PC-3 (cell line): ENCODE data around the gene SLC25A52. TPM values are rescaled to one million over a fixed set of nuclear protein-coding genes. Genes with fewer than 3 reads are reported as not detected.

Experiments
- ATAC-seq: fragments of 200-7000 bp; cut with Tn5 transposase; 2 replicates; pipeline ENCODE4 v1.9.1; 2020; ENCODE audit warnings: mild to moderate bottlenecking, moderate library complexity
- BruUV-seq: library from RNA; stranded (reverse); fragments of 400-500 nt; replicated peaks from 2 replicates; lab custom pipeline; 2021; lab: Mats Ljungman, UMichigan
- CTCF ChIA-PET: fragments of 300-600 bp; sonication (Branson Sonifier 250); formaldehyde crosslinking; loops from one replicate; lab custom pipeline; 2022; ENCODE audit warnings: antibody characterized with exemption; lab: Charles Lee
- POLR2A ChIA-PET: fragments of 300-600 bp; sonication (Branson Sonifier 250); formaldehyde crosslinking; loops from one replicate; lab custom pipeline; 2022; ENCODE audit warnings: antibody characterized with exemption; ENCODE audit not compliant: unreplicated experiment; lab: Charles Lee
- DNase-seq: peaks from one replicate; pipeline ENCODE4 v3.0.0-alpha.2; 2015
- H2AFZ ChIP-seq: fragments of 300-600 bp; sonication (generic); 2 replicates; pipeline ENCODE4 v1.6.0; 2016; ENCODE audit warnings: antibody characterized with exemption, low read length
- H3F3A ChIP-seq: fragments of 300-600 bp; sonication (generic); one replicate; pipeline ENCODE4 v1.6.0; 2017; ENCODE audit warnings: antibody characterized with exemption, low read length, control low read depth, mild to moderate bottlenecking; ENCODE audit not compliant: unreplicated experiment
- H3K27ac ChIP-seq: fragments of 300-600 bp; sonication (generic); 2 replicates; pipeline ENCODE4 v1.5.1; 2016; ENCODE audit warnings: mild to moderate bottlenecking, low read length
- H3K27me3 ChIP-seq: fragments of 300-600 bp; sonication (generic); 2 replicates; pipeline ENCODE4 v1.6.1; 2016; ENCODE audit warnings: low read length, mixed read lengths
- H3K36me3 ChIP-seq: fragments of 300-600 bp; sonication (generic); 2 replicates; pipeline ENCODE4 v1.6.1; 2016; ENCODE audit warnings: low read depth, mixed run types, low read length, mixed read lengths
- H3K4me1 ChIP-seq: fragments of 300-600 bp; sonication (generic); 2 replicates; pipeline ENCODE4 v1.5.1; 2016; ENCODE audit warnings: low read length; ENCODE audit not compliant: insufficient read depth
- H3K4me2 ChIP-seq: fragments of 300-600 bp; sonication (generic); 2 replicates; pipeline ENCODE4 v1.6.0; 2016; ENCODE audit warnings: low read length
- H3K4me3 ChIP-seq: fragments of 300-600 bp; sonication (generic); 2 replicates; pipeline ENCODE4 v1.5.1; 2016; ENCODE audit warnings: mild to moderate bottlenecking, low read length, mixed read lengths
- H3K79me2 ChIP-seq: fragments of 300-600 bp; sonication (generic); 2 replicates; pipeline ENCODE4 v1.6.1; 2017; ENCODE audit warnings: low read length, mixed read lengths
- H3K9ac ChIP-seq: fragments of 300-600 bp; sonication (generic); 2 replicates; pipeline ENCODE4 v1.6.0; 2016; ENCODE audit warnings: mild to moderate bottlenecking, low read length
- H3K9me2 ChIP-seq: fragments of 300-600 bp; sonication (generic); replicated peaks from 2 replicates; pipeline ENCODE4 v1.6.1; 2016; ENCODE audit warnings: mixed run types, low read length, mixed read lengths
- H3K9me3 ChIP-seq: fragments of 300-600 bp; sonication (generic); 2 replicates; pipeline ENCODE4 v1.6.1; 2016; ENCODE audit warnings: low read length, mixed read lengths
- H4K20me1 ChIP-seq: fragments of 300-600 bp; sonication (generic); 2 replicates; pipeline ENCODE4 v1.6.1; 2016; ENCODE audit warnings: low read length, mixed read lengths
- EZH2 ChIP-seq: fragments of 300-600 bp; sonication (generic); IDR thresholded peaks from one replicate; pipeline ENCODE4 v1.6.1; 2017; ENCODE audit warnings: antibody characterized with exemption, mild to moderate bottlenecking, low read length; ENCODE audit not compliant: unreplicated experiment
- EZH2phosphoT487 ChIP-seq: fragments of 300-600 bp; sonication (generic); IDR thresholded peaks from 2 replicates; pipeline ENCODE4 v1.6.1; 2018; ENCODE audit warnings: mild to moderate bottlenecking, antibody characterized with exemption, low read length, borderline replicate concordance
- intact Hi-C: fragments of 100-400 bp; cut with micrococcal nuclease; formaldehyde crosslinking; loops from 2 replicates; pipeline ENCODE4 v1.9.0; 2023
- total RNA-seq: library from RNA; depleted of rRNA; stranded (reverse); fragments of >200 nt; gene quantifications from 2 replicates; pipeline ENCODE4 v1.2.3, GENCODE V29; 2014
- TF ChIP-seq, protein P1 (sequence below): fragments of 300-600 bp; sonication (generic); conservative IDR thresholded peaks from 2 replicates; pipeline ENCODE4 v1.5.1; 2017; ENCODE audit warnings: antibody characterized with exemption, low read depth, mild to moderate bottlenecking, low read length

SLC25A52 gene
- total RNA-seq, 1 experiment from 2014 or later, result not detected

- Histone ChIP-seq H3K4me1 (no peaks in the 10 kb centered on the region), H3K4me2 (no peak overlapping the region), H4K20me1 (no peaks in the 10 kb centered on the region), H3K36me3 (no peaks in the 10 kb centered on the region), H3F3A (no peaks in the 10 kb centered on the region), H3K4me3 (no peak overlapping the region), H3K9me2 (no peaks in the 10 kb centered on the region), H3K79me2 (no peaks in the 10 kb centered on the region), H2AFZ (no peak overlapping the region), H3K27ac (no peak overlapping the region), H3K9me3 (no peaks in the 10 kb centered on the region), H3K27me3 (no peaks in the 10 kb centered on the region), H3K9ac (no peak overlapping the region)
- POLR2A ChIA-PET, result no interaction called here
- intact Hi-C loops, result no loop called here
- TF ChIP-seq EZH2 (no peak), EZH2phosphoT487 (no peak)
- TF ChIP-seq, protein P1, sequence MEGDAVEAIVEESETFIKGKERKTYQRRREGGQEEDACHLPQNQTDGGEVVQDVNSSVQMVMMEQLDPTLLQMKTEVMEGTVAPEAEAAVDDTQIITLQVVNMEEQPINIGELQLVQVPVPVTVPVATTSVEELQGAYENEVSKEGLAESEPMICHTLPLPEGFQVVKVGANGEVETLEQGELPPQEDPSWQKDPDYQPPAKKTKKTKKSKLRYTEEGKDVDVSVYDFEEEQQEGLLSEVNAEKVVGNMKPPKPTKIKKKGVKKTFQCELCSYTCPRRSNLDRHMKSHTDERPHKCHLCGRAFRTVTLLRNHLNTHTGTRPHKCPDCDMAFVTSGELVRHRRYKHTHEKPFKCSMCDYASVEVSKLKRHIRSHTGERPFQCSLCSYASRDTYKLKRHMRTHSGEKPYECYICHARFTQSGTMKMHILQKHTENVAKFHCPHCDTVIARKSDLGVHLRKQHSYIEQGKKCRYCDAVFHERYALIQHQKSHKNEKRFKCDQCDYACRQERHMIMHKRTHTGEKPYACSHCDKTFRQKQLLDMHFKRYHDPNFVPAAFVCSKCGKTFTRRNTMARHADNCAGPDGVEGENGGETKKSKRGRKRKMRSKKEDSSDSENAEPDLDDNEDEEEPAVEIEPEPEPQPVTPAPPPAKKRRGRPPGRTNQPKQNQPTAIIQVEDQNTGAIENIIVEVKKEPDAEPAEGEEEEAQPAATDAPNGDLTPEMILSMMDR, result no peak
- BruUV-seq, result no TSS peak
- CTCF ChIA-PET, result no interaction called here
- DNase-seq (no peak), ATAC-seq (no peak)
These were observed 31.9 kb upstream of the SLC25A52 start for GRCh38 chr18:31792580-31792911.

DNA sequence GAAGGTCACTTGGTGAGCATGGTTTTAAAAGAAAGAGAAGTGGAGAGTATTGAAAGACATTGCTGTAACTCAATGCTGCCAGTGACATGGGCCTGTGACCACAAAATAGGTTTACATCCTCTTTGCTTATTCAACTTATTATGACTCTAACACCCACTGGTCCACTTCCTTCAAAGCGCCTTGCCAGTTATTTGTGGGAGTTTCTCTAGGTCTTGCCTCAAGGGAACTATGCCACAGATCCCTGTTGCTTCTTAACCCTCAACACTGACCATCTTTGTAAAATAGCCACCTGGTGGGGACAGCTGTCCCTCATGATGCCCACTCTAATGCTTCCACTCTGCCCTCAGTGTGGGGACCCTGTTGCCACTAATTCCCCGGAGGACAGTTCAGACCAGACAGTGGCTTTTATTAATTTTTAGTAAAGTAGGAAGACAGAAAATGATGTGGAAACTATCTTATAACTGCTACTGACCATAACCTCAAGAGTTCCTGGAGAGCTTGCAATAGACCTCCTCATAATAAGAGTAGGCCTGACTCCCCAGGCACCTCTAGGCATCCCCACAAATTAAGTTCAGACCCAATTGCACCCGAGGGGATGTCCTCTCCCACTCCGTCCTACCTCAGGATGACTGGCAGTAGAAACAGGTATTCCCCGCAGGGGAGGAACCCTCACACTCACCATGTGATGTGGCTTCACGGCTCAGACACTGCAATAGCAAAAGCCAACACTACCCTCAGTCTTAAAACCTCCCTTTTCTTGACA, 31.3 kb upstream of the SLC25A52 start:
- DNase-seq, result no peak
- Histone ChIP-seq H3K9me2 (no peaks in the 10 kb centered on the region), H3K36me3 (no peaks in the 10 kb centered on the region), H3F3A (no peaks in the 10 kb centered on the region), H2AFZ (no peak overlapping the region), H3K4me1 (no peaks in the 10 kb centered on the region), H3K27me3 (no peaks in the 10 kb centered on the region), H3K4me2 (no peak overlapping the region), H4K20me1 (no peaks in the 10 kb centered on the region), H3K4me3 (no peak overlapping the region), H3K27ac (no peak overlapping the region), H3K9me3 (no peaks in the 10 kb centered on the region), H3K79me2 (no peaks in the 10 kb centered on the region), H3K9ac (no peak overlapping the region)
- CTCF ChIA-PET, result no interaction called here
- POLR2A ChIA-PET, result no interaction called here
- intact Hi-C loops, result no loop called here
- BruUV-seq, result no TSS peak
- TF ChIP-seq EZH2phosphoT487 (no peak), EZH2 (no peak)
- TF ChIP-seq, protein P1, result no peak
- no peak for ATAC-seq

- H3F3A ChIP-seq, result no peaks in the 10 kb centered on the region
- no peak overlapping the region for H2AFZ ChIP-seq
- H3K4me3 ChIP-seq, result no peak overlapping the region
- H3K9me3 ChIP-seq, result no peaks in the 10 kb centered on the region
- no peaks in the 10 kb centered on the region for H3K27me3 ChIP-seq
- no peak for ATAC-seq
- no peaks in the 10 kb centered on the region for H3K36me3 ChIP-seq
- BruUV-seq, result no TSS peak
- H3K4me1 ChIP-seq, result no peaks in the 10 kb centered on the region
- intact Hi-C loops, result no loop called here
- no peak overlapping the region for H3K9ac ChIP-seq
- H3K4me2 ChIP-seq, result no peak overlapping the region
- no peak overlapping the region for H3K27ac ChIP-seq
- H4K20me1 ChIP-seq, result no peaks in the 10 kb centered on the region
- H3K9me2 ChIP-seq, result no peaks in the 10 kb centered on the region
- POLR2A ChIA-PET, result no interaction called here
- TF ChIP-seq EZH2 (no peak), EZH2phosphoT487 (no peak)
- TF ChIP-seq, protein P1, result no peak
- CTCF ChIA-PET, result no interaction called here
- no peaks in the 10 kb centered on the region for H3K79me2 ChIP-seq
- no peak for DNase-seq
These were observed 28.7 kb upstream of the SLC25A52 start for GRCh38 chr18:31789409-31789808.
